ENCODE results near the gene SLC1A2.

The SLC1A2 gene

GRCh38 chr11:35432464-35432863 lies 13.1 kb upstream of the SLC1A2 start:
- TF ChIP-seq CTCF (IDR thresholded peaks at IDR 0.05): no peak
- no peaks in the 10 kb centered on the region for H3K36me3 ChIP-seq

GRCh38 chr11:35427071-35427470 lies 7.7 kb upstream of the SLC1A2 start:
- Histone ChIP-seq H3K27ac (no peak overlapping the region), H3K9me3 (no peaks in the 10 kb centered on the region), H3K4me1 (ENCODE audit: control insufficient read depth in 1 of 2, insufficient read depth in 1 of 2, low read depth in 1 of 2, low read length in 1 of 2) (no peaks in the 10 kb centered on the region), H3K36me3 (no peaks in the 10 kb centered on the region), H3K27me3 (peaks cover 93% of the 10 kb centered on the region), H3K4me3 (ENCODE audit: low read depth in 1 of 2, low read length in 1 of 2) (no peak overlapping the region)
- no peak for TF ChIP-seq CTCF (IDR thresholded peaks at IDR 0.05)

More at GRCh38 chr11:35432464-35432863, 13.1 kb upstream of the SLC1A2 start:
- H3K9me3 ChIP-seq: no peaks in the 10 kb centered on the region
- H3K27me3 ChIP-seq: peaks cover 73% of the 10 kb centered on the region
- H3K4me1 ChIP-seq (ENCODE audit: control insufficient read depth in 1 of 2, insufficient read depth in 1 of 2, low read depth in 1 of 2, low read length in 1 of 2): no peaks in the 10 kb centered on the region
- H3K4me3 ChIP-seq (ENCODE audit: low read depth in 1 of 2, low read length in 1 of 2): no peak overlapping the region
- no peak overlapping the region for H3K27ac ChIP-seq

- peaks cover 93% of the 10 kb centered on the region for H3K27me3 ChIP-seq
- no peak for TF ChIP-seq CTCF (IDR thresholded peaks at IDR 0.05)
- no peaks in the 10 kb centered on the region for H3K9me3 ChIP-seq
- no peak overlapping the region for H3K4me3 ChIP-seq (ENCODE audit: low read depth in 1 of 2, low read length in 1 of 2)
- no peak overlapping the region for H3K27ac ChIP-seq
- no peaks in the 10 kb centered on the region for H3K36me3 ChIP-seq
- no peaks in the 10 kb centered on the region for H3K4me1 ChIP-seq (ENCODE audit: control insufficient read depth in 1 of 2, insufficient read depth in 1 of 2, low read depth in 1 of 2, low read length in 1 of 2)
Measured at GRCh38 chr11:35426351-35426750, 7.0 kb upstream of the SLC1A2 start.

GRCh38 chr11:35425603-35426212 lies 6.3 kb upstream of the SLC1A2 start:
- Histone ChIP-seq H3K36me3 (no peaks in the 10 kb centered on the region), H3K9me3 (no peaks in the 10 kb centered on the region), H3K4me3 (ENCODE audit: low read depth in 1 of 2, low read length in 1 of 2) (no peak overlapping the region), H3K27ac (no peak overlapping the region), H3K4me1 (ENCODE audit: control insufficient read depth in 1 of 2, insufficient read depth in 1 of 2, low read depth in 1 of 2, low read length in 1 of 2) (no peaks in the 10 kb centered on the region), H3K27me3 (peaks cover 93% of the 10 kb centered on the region)
- no peak for TF ChIP-seq CTCF (IDR thresholded peaks at IDR 0.05)

- TF ChIP-seq CTCF (IDR thresholded peaks at IDR 0.05): no peak
- Histone ChIP-seq H3K4me3 (ENCODE audit: low read depth in 1 of 2, low read length in 1 of 2) (no peak overlapping the region), H3K4me1 (ENCODE audit: control insufficient read depth in 1 of 2, insufficient read depth in 1 of 2, low read depth in 1 of 2, low read length in 1 of 2) (no peaks in the 10 kb centered on the region), H3K9me3 (no peaks in the 10 kb centered on the region), H3K27me3 (peaks cover 96% of the 10 kb centered on the region), H3K27ac (no peak overlapping the region), H3K36me3 (no peaks in the 10 kb centered on the region)
Measured at GRCh38 chr11:35424157-35424940, 5.0 kb upstream of the SLC1A2 start.
